C1 segment of cervical spinal cord (tissue), 14 donors: ENCODE measurements around the gene CACUL1.

ENCODE experiments used
- DNase-seq, 14 donors: peaks; one replicate each; lab custom pipeline; 2025; lab: John Stamatoyannopoulos, UW

CACUL1 gene

GRCh38 chr10:118638680-118639079 is 116.1 kb downstream of the CACUL1 start:
- peak in 1 of 14 donors; percentile 15 for DNase-seq

- DNase-seq: no peak
These were observed 118.9 kb downstream of the CACUL1 start for GRCh38 chr10:118635674-118636402.

DNA sequence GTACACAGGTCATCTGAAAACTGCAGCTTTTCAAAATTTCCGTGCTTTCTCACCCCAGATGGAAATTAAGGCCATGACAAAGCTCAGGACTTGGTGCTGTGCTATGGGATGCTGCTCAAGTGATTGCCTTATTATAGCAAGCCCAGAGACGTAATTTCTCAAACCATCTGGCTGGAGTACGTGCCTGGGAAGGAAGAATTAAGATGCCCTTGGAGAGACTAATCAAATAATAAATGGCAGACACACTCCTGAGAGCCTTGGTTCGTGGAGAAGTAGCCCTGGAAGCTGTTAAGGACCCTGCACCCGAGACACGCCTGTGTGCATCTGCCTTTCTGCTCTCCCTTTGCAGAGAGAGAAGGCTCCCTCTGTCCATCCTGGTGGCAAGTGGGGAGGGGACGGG is 121.0 kb downstream of the CACUL1 start:
- DNase-seq: no peak

DNA sequence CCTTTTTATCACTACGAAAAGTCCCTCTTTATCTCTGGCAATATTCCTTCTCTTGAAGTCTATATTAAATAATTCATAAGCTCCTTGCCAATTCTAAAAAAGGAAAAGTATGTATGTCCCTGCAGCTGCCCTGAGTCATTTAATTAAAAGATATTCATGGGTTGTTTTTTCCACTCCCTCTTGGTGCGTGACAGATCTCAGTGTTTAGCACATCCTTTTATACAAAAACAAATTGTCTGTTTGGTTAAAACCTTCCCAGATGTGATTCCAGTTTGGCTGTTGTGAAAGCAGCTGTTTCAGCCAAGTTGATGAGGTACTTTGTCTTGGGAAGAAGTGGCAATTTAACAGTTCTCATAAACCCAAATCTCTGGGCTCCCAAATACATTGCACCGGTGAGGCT is 125.6 kb downstream of the CACUL1 start:
- no peak for DNase-seq

- DNase-seq: no peak
These were observed 126.4 kb downstream of the CACUL1 start for GRCh38 chr10:118628397-118628796.

GRCh38 chr10:118626953-118627352 is 127.8 kb downstream of the CACUL1 start:
- no peak for DNase-seq
